AG04450 (cell line): Measurements from ENCODE around the gene VSIG10L2. TPM values are rescaled to one million over a fixed set of nuclear protein-coding genes. Genes with fewer than 3 reads are reported as not detected.

Source experiments
- CTCF ChIA-PET: fragments of 300-600, 350-600 bp; formaldehyde crosslinking; extraction: SDS; loops from one replicate; lab custom pipeline; 2022; ENCODE audit warnings: antibody characterized with exemption, inconsistent platforms; lab: Charles Lee
- POLR2A ChIA-PET: fragments of 350-600 bp; formaldehyde crosslinking; extraction: SDS; loops from one replicate; lab custom pipeline; 2021; ENCODE audit warnings: antibody characterized with exemption, inconsistent platforms; lab: Yijun Ruan, JAX
- DNase-seq: peaks from one replicate; pipeline ENCODE4 v3.0.0-alpha.2; 2011; ENCODE audit warnings: low read depth, low spot score
- H3K27ac ChIP-seq: one replicate; pipeline ENCODE4 v1.5.1; 2012; ENCODE audit warnings: low read depth, low read length, control low read depth
- H3K27me3 ChIP-seq: one replicate; pipeline ENCODE4 v1.6.0; 2012; ENCODE audit warnings: low read length; ENCODE audit not compliant: control insufficient read depth, insufficient read depth
- H3K4me3 ChIP-seq: 2 replicates; pipeline ENCODE4 v1.5.1; 2011; ENCODE audit warnings: mild to moderate bottlenecking, low read depth, low read length, control low read depth
- H3K9me3 ChIP-seq: 2 replicates; pipeline ENCODE4 v1.5.1; 2012; ENCODE audit warnings: low read length; ENCODE audit not compliant: control insufficient read depth, insufficient read depth
- CTCF ChIP-seq: IDR thresholded peaks from 2 replicates; pipeline ENCODE4 v1.5.1; 2011; ENCODE audit warnings: low read depth, low read length, control low read depth, inconsistent platforms
- polyA plus RNA-seq: library from polyadenylated mRNA; depleted of rRNA; stranded (reverse); fragments of >200 nt; gene quantifications from 2 replicates; pipeline ENCODE4 v1.2.3, GENCODE V29; 2011

VSIG10L2 gene
- polyA plus RNA-seq, 1 experiment, result not detected

GRCh38 chr11:125947419-125948277 lies 1.8 kb downstream of the VSIG10L2 start:
- H3K27me3 ChIP-seq, result peaks cover 32% of the 10 kb centered on the region
- no peak overlapping the region for H3K27ac ChIP-seq
- ChIA-PET CTCF (no interaction called here), POLR2A (no interaction called here)
- no peak for TF ChIP-seq CTCF
- H3K4me3 ChIP-seq, result no peak overlapping the region
- no peak for DNase-seq
- H3K9me3 ChIP-seq, result no peaks in the 10 kb centered on the region

GRCh38 chr11:125948278-125949051 lies 2.6 kb downstream of the VSIG10L2 start:
- TF ChIP-seq CTCF, result no peak
- ChIA-PET CTCF (no interaction called here), POLR2A (no interaction called here)
- Histone ChIP-seq H3K4me3 (no peak overlapping the region), H3K27ac (no peak overlapping the region), H3K27me3 (peaks cover 30% of the 10 kb centered on the region), H3K9me3 (no peaks in the 10 kb centered on the region; the same call in 1 of the 2 replicates)
- no peak for DNase-seq

- no peak overlapping the region for H3K27ac ChIP-seq
- H3K4me3 ChIP-seq, result no peak overlapping the region
- ChIA-PET CTCF (no interaction called here), POLR2A (no interaction called here)
- no peaks in the 10 kb centered on the region; the same call in 1 of the 2 replicates for H3K9me3 ChIP-seq
- H3K27me3 ChIP-seq, result peaks cover 25% of the 10 kb centered on the region
- no peak for TF ChIP-seq CTCF
- DNase-seq, result no peak
Observed at GRCh38 chr11:125949271-125950177, 3.7 kb downstream of the VSIG10L2 start.

GRCh38 chr11:125950178-125950490 lies 4.3 kb downstream of the VSIG10L2 start:
- TF ChIP-seq CTCF, result no peak
- POLR2A ChIA-PET, result no interaction called here
- H3K27me3 ChIP-seq, result peaks cover 25% of the 10 kb centered on the region
- CTCF ChIA-PET, result no interaction called here
- H3K4me3 ChIP-seq, result no peak overlapping the region
- no peak overlapping the region for H3K27ac ChIP-seq
- no peak for DNase-seq
- no peaks in the 10 kb centered on the region; the same call in 1 of the 2 replicates for H3K9me3 ChIP-seq
